CD4-positive, alpha-beta T cell treated with Interleukin-10 for 1 hour (primary cell): ENCODE data around the gene SUV39H2.
"Not testable (repeated sequence)": the region's sequence is repeated elsewhere in the genome, so short reads cannot be mapped to it uniquely, and the experiment has no call there.

Experiments used
- DNase-seq: peaks from one replicate; pipeline ENCODE4 v3.0.0-alpha.2; 2020

Gene SUV39H2, protein sequence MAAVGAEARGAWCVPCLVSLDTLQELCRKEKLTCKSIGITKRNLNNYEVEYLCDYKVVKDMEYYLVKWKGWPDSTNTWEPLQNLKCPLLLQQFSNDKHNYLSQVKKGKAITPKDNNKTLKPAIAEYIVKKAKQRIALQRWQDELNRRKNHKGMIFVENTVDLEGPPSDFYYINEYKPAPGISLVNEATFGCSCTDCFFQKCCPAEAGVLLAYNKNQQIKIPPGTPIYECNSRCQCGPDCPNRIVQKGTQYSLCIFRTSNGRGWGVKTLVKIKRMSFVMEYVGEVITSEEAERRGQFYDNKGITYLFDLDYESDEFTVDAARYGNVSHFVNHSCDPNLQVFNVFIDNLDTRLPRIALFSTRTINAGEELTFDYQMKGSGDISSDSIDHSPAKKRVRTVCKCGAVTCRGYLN

DNA sequence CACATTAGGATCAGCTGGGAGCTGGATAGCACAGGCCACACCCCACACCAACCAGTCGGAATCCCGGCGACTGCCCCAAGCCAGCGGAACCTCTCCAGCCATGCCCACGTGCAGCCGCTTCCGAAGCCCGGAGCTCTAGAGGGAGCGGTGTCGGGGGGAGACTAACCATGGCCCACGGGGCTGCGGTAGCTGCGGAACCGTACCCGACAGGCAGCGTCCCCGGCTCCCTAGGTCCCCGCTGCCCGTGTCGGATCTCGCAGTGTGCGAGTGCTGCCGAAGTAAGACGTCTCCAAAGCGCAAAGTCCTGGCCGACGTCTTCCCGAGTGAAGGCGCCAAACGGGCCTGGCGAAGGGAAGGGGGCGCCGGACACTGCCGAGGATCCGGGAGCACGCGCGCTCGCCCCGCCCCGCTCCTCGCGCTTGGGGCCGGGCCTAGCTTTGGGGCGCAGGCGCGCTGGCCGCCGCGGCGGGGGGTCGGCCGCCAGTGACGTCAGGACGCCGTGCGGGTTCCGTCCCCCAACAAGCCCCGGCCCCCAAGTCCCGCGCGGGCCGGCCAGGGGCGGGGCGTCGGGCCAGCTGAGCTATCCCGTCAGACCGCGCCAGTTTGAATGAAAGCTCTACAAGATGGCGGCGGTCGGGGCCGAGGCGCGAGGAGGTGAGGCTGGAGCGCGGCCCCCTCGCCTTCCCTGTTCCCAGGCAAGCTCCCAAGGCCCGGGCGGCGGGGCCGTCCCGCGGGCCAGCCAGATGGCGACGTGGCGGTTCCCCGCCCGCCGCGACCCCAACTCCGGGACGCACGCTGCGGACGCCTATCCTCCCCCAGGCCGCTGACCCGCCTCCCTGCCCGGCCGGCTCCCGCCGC, at the start of gene SUV39H2:
TSS of gene SUV39H2 (plus strand) at position 601 of the 858 bp plus-strand sequence. CDS start at position 624, 23 bp downstream.
- peak; percentile 94 for DNase-seq

DNA sequence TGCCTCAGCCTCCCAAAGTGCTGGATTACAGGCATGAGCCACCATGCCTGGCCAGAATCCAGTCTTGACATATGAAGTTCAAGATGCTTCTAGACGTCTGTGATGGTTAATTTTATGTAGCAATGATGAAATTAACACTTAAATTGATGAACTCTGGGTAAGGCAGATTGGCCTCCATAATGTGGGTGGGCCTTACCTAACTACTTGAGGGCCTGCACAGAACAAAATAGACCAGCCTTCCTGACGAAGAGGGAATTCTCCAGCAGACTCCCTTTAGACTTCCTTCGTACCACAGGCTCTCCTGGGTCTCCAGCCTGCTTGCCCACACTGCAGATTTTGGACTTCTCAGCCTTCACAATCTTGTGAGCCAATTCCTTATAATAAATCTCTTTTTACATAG, 45.6 kb upstream of the SUV39H2 start:
- DNase-seq = no peak

DNA sequence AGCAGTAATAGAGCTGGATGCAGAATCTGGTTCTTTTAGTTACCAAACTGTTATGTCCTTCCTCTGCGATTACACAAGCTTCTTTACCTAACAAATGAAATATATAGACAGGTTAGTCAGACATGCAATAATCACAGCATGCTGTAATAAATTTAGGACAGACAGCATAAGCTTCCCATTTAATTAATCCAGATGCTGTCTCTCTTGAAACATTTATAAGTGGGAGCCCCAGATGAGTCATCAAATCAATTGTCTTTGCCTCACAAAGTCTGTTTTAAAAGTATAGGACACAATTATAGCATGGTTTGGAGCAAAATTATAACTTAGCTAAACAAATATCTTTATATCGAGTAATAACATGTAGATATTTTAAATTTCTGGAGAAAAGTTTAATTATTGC, 42.5 kb upstream of the SUV39H2 start:
- DNase-seq = no peak

DNA sequence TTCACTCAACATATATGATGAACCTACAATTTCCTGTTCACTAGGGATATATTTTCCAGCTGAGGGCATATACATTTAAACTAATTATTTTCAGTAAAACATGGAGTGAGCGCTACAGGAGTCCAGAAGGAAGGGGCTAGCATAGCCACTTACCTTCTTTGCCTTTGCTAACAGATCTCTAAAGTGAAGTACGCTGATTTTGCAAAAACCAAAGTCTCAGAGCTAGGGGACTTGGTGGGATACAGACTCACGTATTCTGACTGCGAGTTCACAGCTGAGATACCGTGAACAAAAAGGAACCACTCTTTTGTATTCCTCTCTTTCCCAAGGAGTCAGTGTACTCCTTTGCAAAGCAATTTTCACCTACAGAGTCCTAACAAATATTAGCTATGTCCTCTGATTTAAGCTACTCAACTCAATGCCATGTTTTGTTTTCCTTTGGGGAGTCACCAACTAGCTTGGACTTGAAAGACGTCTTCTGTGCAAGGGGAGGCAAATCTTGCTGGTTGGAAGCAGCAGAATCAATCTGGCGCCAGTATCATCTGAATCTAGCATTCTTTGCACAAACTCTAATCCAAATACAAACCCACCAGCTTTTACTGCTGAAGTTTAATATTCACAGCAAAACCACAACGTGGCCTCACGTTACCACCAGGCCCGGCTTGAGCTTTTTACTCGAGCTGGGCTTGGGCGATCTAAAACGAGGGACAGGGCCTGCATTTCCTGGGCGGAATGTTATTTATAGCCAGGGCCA, 41.5 kb upstream of the SUV39H2 start:
- DNase-seq = no peak

DNA sequence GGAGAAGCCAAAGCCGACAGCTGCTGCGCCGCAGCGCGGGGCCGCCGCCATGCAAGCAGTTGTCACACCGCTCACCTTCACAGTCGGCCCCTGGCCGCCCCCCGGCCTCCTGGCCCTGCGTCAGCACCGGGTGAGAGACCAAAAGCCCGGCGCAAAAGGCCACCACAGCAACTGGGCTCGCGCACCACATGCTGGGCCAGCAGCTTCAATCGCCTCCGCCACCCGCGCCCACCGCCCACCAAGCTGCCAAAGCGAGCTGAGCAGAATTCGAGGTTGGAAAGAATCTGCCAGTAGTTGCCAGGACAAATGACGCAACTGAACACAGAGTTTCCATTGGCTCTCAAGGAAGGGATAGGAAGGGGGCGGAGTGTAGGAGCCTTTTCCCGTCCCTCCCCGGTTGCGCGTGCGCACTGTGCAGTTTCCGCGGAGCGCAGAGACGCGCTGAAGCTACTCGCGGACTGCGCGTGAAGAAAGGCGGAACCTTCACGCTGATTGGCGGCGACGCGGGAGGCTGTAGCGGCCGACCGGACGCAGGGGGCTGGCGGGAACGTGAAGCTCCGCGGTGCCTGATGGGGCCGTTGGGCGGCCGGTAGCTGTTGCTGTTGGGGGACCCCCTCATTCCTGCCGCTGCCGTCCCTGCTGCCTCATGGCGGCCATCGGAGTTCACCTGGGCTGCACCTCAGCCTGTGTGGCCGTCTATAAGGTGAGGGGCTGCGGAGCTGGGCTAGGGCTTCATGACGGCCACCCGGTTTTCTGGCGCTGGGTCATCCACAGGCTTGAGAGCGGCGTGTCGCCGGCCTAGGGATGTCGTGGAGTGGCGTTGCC, 40.7 kb upstream of the SUV39H2 start, which contains the start of the genes CDNF, HSPA14 and MSANTD7:
TSS of gene CDNF (minus strand) at position 281 of the 825 bp plus-strand sequence. CDS start at position 190, 91 bp downstream.
TSS of gene HSPA14 (plus strand) at position 550 of the 825 bp plus-strand sequence. CDS start at position 647, 97 bp downstream.
TSS of gene MSANTD7 (plus strand) at position 550 of the 825 bp plus-strand sequence. CDS start 3,979 bp downstream, outside the sequence.
- DNase-seq = peak; percentile 99

DNA sequence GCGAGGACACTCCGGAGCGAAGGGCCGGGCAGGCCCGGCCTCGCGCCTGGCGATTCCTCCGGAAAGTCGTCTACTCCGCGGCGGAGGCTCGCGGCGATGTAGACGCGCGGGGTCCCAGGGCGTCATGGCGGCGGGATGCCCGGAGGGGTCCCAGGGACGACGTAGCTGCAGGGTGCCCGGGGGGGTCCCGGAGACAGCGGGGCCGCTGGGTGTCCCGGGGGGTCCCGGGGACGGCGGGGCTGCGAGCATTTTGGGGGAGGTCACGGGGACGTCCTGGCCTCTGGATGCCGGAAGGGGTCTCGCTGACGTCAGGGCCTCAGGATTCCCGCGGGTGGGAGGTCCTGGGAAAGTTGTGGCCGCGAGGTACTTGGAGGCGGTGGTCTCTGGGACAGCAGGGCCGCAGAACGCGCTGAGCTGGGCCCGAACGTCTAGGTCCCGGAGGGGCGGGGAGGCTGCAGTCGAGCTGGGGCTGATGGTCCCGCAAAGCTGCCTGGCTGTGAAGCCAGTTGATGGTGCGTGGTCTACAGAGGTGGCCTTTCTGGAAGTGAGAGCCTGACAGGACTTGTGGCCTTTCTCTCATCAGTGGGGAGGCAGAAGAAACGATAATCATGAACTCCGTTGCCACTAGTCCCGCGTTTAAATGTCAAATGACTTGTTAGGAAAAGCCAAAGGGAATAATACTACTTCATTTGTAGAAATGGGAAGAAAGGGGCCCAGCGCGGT, 39.9 kb upstream of the SUV39H2 start:
- peak; percentile 26 for DNase-seq

DNA sequence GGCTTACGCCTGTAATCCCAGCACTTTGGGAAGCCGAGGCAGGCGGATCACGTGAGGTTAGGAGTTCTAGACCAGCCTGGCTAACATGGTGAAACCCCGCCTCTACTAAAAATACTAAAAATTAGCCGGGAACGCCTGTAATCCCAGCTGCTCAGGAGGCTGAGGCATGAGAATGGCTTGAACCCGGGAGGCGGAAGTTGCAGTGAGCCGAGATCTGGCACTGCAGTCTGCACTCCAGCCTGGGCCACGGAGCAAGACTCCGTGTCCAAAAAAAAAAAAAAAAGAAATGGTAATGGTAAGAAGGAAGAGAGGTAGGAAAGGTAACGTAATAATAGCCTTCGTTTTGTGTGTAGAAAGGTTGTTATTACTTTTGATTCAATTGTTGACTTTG, 39.4 kb upstream of the SUV39H2 start:
- no peak for DNase-seq

DNA sequence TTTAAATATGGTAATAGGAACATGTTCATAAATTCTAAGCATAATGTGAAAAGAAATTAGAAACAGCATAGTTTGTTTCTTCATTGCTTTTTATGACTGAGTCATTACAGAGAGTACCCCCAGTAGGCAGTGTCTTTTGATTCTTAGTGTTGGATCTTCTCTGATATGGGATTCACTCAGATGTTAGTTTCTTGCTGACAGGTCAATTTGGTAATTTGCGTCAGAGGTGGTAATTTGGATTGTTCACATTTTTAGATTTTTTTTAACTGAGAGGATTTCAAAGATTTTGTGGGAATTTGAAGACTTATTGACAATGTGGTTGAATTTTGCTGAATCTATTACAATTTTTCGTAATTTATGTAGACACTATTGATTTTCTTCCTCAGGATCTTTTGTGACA, 38.5 kb upstream of the SUV39H2 start:
- no peak for DNase-seq

DNA sequence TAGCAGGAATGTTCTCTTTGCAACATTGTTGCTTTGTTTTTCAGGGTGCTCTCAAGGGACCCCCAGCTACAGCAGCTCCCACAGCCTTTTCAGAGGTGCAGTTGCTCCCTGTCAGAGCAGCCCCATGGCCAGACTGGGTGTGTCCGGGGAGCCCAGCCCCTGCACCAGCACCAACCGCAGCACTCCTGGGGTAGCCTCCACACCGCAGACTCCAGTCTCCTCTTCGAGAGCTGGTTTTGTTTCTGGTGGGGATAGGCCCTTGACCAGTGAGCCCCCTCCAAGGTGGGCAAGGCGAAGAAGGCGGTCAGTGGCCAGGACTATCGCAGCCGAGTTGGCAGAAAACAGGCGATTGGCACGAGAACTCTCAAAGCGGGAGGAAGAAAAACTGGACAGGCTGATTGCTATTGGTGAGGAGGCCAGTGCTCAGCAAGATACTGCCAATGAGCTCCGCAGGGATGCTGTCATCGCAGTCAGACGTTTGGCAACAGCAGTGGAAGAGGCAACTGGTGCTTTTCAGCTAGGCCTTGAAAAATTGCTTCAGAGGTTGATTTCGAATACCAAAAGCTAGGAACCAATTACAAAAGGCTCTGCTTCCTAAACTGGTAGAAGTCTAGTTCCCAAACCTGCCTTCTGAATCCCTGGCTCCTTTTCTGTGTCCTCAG, 35.2 kb upstream of the SUV39H2 start:
- no peak for DNase-seq

DNA sequence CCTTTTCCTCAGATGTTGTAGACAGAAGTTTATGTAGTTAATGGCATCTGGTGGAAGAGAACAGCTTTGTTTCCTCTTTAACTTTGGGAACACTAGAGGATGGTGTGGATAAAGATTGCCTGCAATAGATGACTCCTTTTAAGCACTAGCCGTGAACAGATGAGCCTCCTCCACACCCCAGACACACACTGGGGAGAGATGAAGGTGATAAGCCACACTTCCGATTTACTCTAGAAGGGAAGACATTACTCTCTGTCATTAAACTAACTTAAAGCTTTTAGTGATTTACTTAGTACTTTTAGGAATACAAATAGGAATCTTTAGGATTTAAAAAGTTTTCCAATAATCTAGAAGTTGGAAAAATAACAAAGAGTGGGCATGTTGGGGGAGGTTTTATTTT, 33.7 kb upstream of the SUV39H2 start:
- DNase-seq = no peak

DNA sequence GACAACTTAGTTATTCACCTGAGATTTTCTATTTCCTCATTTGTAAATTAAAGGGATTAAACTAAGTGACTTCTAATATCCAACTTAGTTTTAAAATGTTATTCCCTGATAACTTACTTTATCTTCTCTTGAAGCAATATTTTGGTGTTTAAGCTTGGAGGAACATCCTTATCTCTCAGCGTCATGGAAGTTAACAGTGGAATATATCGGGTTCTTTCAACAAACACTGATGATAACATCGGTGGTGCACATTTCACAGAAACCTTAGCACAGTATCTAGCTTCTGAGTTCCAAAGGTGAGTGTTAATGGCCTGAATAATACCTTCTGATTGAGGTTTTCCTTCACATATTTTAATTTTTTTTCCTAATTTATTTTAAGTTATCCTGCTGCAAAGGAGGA, 26.4 kb upstream of the SUV39H2 start:
- DNase-seq = no peak

DNA sequence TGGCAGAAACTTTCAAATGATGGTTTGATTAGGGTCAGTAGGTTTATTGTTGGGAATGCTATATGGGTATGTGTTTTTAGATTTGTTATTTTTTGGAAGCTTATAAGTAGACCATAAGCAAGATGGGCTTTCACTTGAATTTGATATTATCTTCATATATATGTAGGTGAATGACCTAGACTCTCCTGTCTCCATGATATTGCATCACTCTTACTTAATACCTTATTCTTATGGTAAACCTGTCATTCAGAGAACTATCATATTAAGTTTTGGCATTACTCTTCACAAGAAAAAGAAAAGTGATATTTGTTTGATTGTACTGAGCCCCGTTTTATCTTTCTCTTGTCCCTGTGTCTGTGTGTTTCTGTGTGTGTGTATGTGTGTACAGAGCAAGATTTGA, 23.2 kb upstream of the SUV39H2 start:
- no peak for DNase-seq

DNA sequence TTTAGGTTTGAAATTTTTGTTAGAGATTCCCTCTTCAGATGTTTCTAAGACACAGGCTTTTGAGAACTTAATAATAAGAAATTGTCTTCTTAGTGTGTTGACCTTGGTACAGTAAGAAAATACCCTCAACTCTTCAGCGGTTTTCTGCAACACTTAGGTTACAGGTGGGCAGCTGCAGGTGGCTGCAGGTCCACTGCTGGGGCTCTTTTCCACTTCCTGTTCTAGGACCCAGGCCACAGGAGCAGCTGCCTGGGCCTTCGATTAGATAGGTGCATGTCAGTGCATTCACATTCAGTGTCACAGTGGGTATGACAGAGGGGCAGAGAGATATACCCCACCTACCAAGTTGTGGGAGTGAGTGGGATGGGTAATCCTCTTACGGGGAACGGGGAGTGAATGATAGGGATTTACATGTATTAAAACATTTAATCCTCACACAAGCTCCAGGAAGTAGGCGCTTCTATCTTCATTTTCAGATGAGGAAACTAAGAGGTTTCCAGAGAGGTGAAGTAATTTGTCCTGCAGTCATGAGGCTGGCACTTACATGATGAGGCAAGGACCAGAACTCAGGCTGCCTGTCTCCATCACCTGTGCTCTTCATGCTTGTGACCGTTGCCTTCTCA, 20.2 kb upstream of the SUV39H2 start:
- no peak for DNase-seq

DNA sequence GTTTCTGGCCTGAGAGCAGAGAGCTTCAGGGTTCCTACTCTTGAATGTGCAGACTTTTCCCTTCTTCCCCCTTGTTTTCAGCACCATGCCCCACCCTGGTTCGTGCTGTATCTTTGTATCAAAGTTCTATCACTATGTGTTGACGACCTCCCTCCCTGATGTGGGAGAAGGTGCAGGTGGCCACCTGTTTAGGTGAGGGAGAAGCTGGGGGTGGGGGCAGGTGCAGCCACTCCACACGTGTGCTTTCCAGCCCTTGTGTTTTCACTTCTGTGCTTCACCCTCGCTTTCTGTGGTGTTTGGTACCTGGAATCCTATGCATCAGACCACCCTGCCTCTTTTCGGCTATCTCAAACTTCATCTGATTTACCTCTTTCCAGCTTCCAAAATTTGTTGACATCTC, 19.6 kb upstream of the SUV39H2 start:
- DNase-seq = no peak

DNA sequence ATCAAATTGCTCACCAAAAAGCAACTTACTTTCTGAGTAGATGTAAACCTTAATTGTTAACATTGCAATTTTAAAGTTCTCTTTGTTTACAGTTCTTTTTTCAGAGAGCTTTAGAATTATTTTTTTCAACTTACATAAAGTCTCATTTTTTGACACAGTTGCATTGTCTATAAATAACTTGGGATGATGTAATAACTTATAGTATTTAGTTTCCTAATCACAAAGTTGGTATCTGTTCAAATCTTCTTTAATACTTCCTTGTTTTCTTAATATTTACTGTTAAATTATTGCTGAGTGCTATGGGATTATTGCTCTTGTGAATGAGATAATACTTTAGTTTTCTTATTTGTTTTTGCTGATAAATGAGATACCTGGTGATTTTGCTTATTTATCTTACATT, 18.9 kb upstream of the SUV39H2 start:
- no peak for DNase-seq

DNA sequence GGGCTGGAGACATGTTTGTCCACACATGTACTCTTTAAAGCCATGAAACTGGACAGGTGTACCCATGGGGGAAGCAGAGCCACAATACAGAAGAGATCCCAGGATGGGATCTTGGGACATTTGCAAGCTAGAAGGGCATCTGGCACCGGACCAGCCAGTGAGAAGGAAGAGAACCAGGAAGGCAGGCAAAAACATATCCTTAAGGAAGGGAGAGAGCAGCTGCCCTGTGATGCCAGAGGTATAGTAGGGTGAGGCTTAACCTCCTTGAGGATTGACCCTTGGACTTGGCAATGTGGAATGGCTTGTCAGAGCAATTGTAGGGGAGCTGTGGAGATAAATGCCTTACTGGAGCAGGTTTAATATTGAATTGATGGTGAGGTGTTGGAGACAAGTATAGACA, 17.9 kb upstream of the SUV39H2 start:
- DNase-seq = no peak

DNA sequence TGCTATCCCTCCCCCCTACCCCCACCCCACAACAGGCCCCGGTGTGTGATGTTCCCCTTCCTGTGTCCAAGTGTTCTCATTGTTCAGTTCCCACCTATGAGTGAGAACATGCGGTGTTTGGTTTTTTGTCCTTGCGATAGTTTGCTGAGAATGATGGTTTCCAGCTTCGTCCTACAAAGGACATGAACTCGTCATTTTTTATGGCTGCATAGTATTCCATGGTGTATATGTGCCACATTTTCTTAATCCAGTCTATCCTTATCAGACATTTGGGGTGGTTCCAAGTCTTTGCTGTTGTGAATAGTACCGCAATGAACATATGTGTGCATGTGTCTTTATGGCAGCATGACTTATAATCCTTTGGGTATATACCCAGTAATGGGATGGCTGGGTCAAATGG, 14.2 kb upstream of the SUV39H2 start:
- not testable (repeated sequence) for DNase-seq

DNA sequence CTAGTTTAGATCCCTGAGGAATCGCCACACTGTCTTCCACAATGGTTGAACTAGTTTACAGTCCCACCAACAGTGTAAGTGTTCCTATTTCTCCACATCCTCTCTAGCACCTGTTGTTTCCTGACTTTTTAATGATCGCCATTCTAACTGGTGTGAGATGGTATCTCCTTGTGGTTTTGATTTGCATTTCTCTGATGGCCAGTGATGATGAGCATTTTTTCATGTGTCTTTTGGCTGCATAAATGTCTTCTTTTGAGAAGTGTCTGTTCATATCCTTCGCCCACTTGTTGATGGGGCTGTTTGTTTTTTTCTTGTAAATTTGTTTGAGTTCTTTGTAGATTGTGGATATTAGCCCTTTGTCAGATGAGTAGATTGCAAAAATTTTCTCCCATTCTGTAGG, 13.8 kb upstream of the SUV39H2 start:
- DNase-seq = not testable (repeated sequence)

DNA sequence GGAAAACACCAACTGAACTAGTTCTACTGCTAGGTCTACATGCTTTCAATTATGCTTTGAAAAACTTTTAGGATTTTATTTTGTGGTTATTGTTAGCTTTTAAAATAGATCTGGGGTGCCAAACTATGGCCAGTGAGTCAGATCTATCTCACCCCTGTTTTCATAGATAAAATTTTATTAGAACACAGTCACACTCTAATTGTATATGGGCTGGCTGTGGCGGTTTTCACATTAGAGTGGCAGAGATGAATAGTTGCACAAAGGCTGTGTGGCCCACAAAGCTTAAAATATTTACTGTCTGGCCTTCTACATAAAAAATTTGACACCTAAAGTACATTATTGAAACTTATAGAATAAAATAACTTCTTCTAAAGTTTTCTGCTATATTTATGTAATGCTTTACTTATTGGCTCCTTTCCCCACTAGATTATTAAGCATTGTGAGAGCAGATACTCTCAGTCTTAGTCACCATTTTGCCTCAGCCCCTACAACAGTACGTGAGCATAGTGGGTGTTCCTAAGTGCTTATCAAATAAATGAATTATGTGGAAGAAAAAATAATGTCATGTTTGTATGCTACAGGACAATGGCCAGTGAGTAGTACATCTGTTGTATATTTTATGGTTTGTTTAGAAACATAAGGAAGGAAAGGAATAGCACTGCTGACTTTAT, 5.4 kb upstream of the SUV39H2 start:
- no peak for DNase-seq

DNA sequence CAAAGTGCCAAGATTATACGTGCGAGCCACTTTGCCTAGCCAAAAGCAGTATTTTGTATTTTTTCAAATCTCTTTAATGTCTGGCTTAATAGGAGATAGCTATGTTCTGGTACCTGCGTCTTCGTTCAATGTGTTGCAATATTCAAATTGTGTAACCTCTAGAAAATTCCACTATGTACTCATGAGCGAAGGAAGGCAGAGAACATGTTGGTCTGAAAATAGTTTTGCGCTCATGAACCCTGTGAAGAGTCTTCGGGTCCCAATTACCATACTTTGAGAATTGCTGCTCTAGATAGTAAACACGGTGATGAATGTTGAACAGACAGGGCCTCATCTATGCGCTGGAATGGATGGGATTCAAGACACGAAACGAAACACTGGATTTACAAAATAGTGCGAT, 2.7 kb upstream of the SUV39H2 start:
- DNase-seq = no peak
